Measurements from ENCODE around the gene PLK2. TPM values are rescaled to one million over a fixed set of nuclear protein-coding genes. Genes with fewer than 3 reads are reported as not detected.

PLK2 gene
- total and polyA plus RNA-seq, 9 of the 15 experiments (the other 6 are each of a cell fraction or from before 2014, with no cell fraction given), result 0.58 TPM; not detected in 8

GRCh38 chr5:58444805-58445204, 15.1 kb downstream of the PLK2 start (continued):
- TF ChIP-seq ARID3A (IDR thresholded peaks at IDR 0.05; ENCODE audit: borderline replicate concordance, low read depth, low read length), result no peak
- TF ChIP-seq ZNF77 (CRISPR knock-in tag; IDR thresholded peaks at IDR 0.05), result no peak
- no peak for TF ChIP-seq ZNF780A (CRISPR knock-in tag; IDR thresholded peaks at IDR 0.05)
- no peak for TF ChIP-seq ZKSCAN8 (CRISPR knock-in tag; IDR thresholded peaks at IDR 0.05)
- TF ChIP-seq PHTF2 (CRISPR knock-in tag; IDR thresholded peaks at IDR 0.05), result no peak
- no peak for TF ChIP-seq E2F6 (IDR thresholded peaks at IDR 0.05; ENCODE audit: borderline replicate concordance in 1 of 2, extremely low read depth in 1 of 2, insufficient read depth in 1 of 2, insufficient read length in 1 of 2, low read depth in 1 of 2, low read length in 1 of 2, poor library complexity in 1 of 2, severe bottlenecking in 1 of 2)

GRCh38 chr5:58440901-58441460, 18.9 kb downstream of the PLK2 start:
- Histone ChIP-seq H3K4me3 (no peak overlapping the region), H3K9ac (ENCODE audit: insufficient read depth in 1 of 2, low read depth in 2 of 2, low read length in 2 of 2) (no peak overlapping the region), H3K79me2 (ENCODE audit: control insufficient read depth, insufficient read depth, low read length) (no peaks in the 10 kb centered on the region), H3K27me3 (ENCODE audit: control insufficient read depth in 2 of 2, insufficient read depth in 2 of 2, low read length in 2 of 2) (no peaks in the 10 kb centered on the region), H3K9me1 (ENCODE audit: control insufficient read depth, insufficient read depth, low read length) (no peaks in the 10 kb centered on the region), H3K4me2 (ENCODE audit: insufficient read depth, low read length) (no peak overlapping the region), H3K4me1 (replicated peaks in 1 of 2; ENCODE audit: control insufficient read depth in 2 of 2, insufficient read depth in 2 of 2, low read length in 2 of 2) (no peaks in the 10 kb centered on the region), H4K20me1 (replicated peaks; ENCODE audit: control insufficient read depth, insufficient read depth, low read length) (no peaks in the 10 kb centered on the region), H2AFZ (ENCODE audit: low read depth, low read length) (no peak overlapping the region), H3K27ac (ENCODE audit: extremely low read depth, low read depth, low read length) (no peak overlapping the region), H3K9me3 (replicated peaks; ENCODE audit: control insufficient read depth, insufficient read depth, low read depth, low read length) (no peaks in the 10 kb centered on the region), H3K36me3 (ENCODE audit: control insufficient read depth, insufficient read depth, low read length) (no peaks in the 10 kb centered on the region)
- FAIRE-seq (no peak), ATAC-seq (no peak), DNase-seq (ENCODE audit: extremely low read depth in 1 of 4, low spot score in 3 of 4) (no peak)
- in situ Hi-C loops (cut with MboI) (no loop called here), intact Hi-C loops (cut with micrococcal nuclease) (no loop called here)
- ChIA-PET CTCF (ENCODE audit: low intra/inter-chr PET ratio) (no interaction called here), POLR2A (no interaction called here)
- no TSS peak for BruUV-seq (replicated peaks)
- WGBS (ENCODE audit: insufficient coverage, low coverage, missing lambda C conversion rate), result 8% methylated on average over 3 of the region's 3 CpGs
- TF ChIP-seq ZNF347 (CRISPR knock-in tag; IDR thresholded peaks at IDR 0.05; ENCODE audit: low read depth) (no peak), KAT2B (IDR thresholded peaks at IDR 0.05; ENCODE audit: low read depth, low read length) (no peak), PRDM10 (IDR thresholded peaks at IDR 0.05; ENCODE audit: partially characterized antibody) (no peak), RFX5 (IDR thresholded peaks at IDR 0.05; ENCODE audit: low read depth, low read length) (no peak), CXXC5 (CRISPR knock-in tag; IDR thresholded peaks at IDR 0.05) (no peak), PCBP2 (IDR thresholded peaks at IDR 0.05; ENCODE audit: low read depth, low read length, poor library complexity, severe bottlenecking) (no peak), TBL1XR1 (IDR thresholded peaks at IDR 0.05; ENCODE audit: low read length in 2 of 2) (no peak), ZNF57 (CRISPR knock-in tag; IDR thresholded peaks at IDR 0.05) (no peak)
